ENCODE data around the gene LSM3.

GRCh38 chr3:14145236-14145635 is 33.4 kb upstream of the LSM3 start:
- TF ChIP-seq E2F8 (IDR thresholded peaks at IDR 0.05; ENCODE audit: low read depth, partially characterized antibody) (no peak), PCBP1 (IDR thresholded peaks at IDR 0.05; ENCODE audit: low read depth, low read length, poor library complexity, severe bottlenecking) (no peak), ARNT (IDR thresholded peaks at IDR 0.05) (no peak), ZNF512 (tag; IDR thresholded peaks at IDR 0.05) (no peak), CHD2 (IDR thresholded peaks at IDR 0.05; ENCODE audit: low read depth, low read length) (no peak), CTCF (IDR thresholded peaks at IDR 0.05 in 2 of 3, conservative IDR thresholded peaks at IDR 0.05 in 1 of 3; ENCODE audit: insufficient read depth in 2 of 3, low read depth in 1 of 3, low read length in 3 of 3) (no peak), ZNF232 (CRISPR knock-in tag; IDR thresholded peaks at IDR 0.05) (no peak), GATAD2B (IDR thresholded peaks at IDR 0.05; ENCODE audit: borderline replicate concordance) (no peak), YY1 (IDR thresholded peaks at IDR 0.05; ENCODE audit: borderline replicate concordance in 1 of 3, control insufficient read depth in 1 of 3, extremely low read depth in 1 of 3, insufficient read depth in 3 of 3, insufficient read length in 1 of 3, insufficient replicate concordance in 2 of 3, low read depth in 1 of 3, low read length in 2 of 3) (no peak), ZNF134 (CRISPR knock-in tag; conservative IDR thresholded peaks at IDR 0.05) (no peak), CEBPB (tag; IDR thresholded peaks at IDR 0.05) (no peak), EGR1 (conservative IDR thresholded peaks at IDR 0.05) (no peak), SAP30 (IDR thresholded peaks at IDR 0.05; ENCODE audit: borderline replicate concordance, insufficient read depth, low read depth, low read length, poor library complexity, severe bottlenecking) (no peak)

Measured in K562 (cell line).